ENCODE measurements around the gene ABCC9.

The ABCC9 gene

GRCh38 chr12:21949036-21949435 lies 7.8 kb upstream of the ABCC9 start:
- no peak for TF ChIP-seq REST (IDR thresholded peaks at IDR 0.05; ENCODE audit: low read depth)
- TF ChIP-seq CREB1 (IDR thresholded peaks at IDR 0.05; ENCODE audit: low read depth) = no peak
- no peak for TF ChIP-seq USF1 (IDR thresholded peaks at IDR 0.05)
- no peak for TF ChIP-seq TCF12 (IDR thresholded peaks at IDR 0.05; ENCODE audit: low read depth)
- no peak for TF ChIP-seq RAD21 (IDR thresholded peaks at IDR 0.05; ENCODE audit: low read depth)
- no peak for TF ChIP-seq EGR1 (IDR thresholded peaks at IDR 0.05)
- no peak for TF ChIP-seq YY1 (IDR thresholded peaks at IDR 0.05; ENCODE audit: low read depth)
- no peak for TF ChIP-seq TAF1 (IDR thresholded peaks at IDR 0.05; ENCODE audit: low read depth)
- TF ChIP-seq MAX (IDR thresholded peaks at IDR 0.05) = no peak
- TF ChIP-seq EP300 (IDR thresholded peaks at IDR 0.05; ENCODE audit: borderline replicate concordance) = no peak
- TF ChIP-seq NFIC (IDR thresholded peaks at IDR 0.05) = no peak
- no peak for TF ChIP-seq TEAD4 (IDR thresholded peaks at IDR 0.05)
- TF ChIP-seq ZBTB7A (IDR thresholded peaks at IDR 0.05; ENCODE audit: low read depth) = no peak
- TF ChIP-seq FOXM1 (IDR thresholded peaks at IDR 0.05; ENCODE audit: borderline replicate concordance, low read depth) = no peak
- TF ChIP-seq CEBPB (IDR thresholded peaks at IDR 0.05) = no peak

- TF ChIP-seq EGR1 (IDR thresholded peaks at IDR 0.05) = no peak
- TF ChIP-seq MAX (IDR thresholded peaks at IDR 0.05) = no peak
- TF ChIP-seq EP300 (IDR thresholded peaks at IDR 0.05; ENCODE audit: borderline replicate concordance) = no peak
- TF ChIP-seq TCF12 (IDR thresholded peaks at IDR 0.05; ENCODE audit: low read depth) = no peak
- TF ChIP-seq CREB1 (IDR thresholded peaks at IDR 0.05; ENCODE audit: low read depth) = no peak
- no peak for TF ChIP-seq REST (IDR thresholded peaks at IDR 0.05; ENCODE audit: low read depth)
- no peak for TF ChIP-seq NFIC (IDR thresholded peaks at IDR 0.05)
- TF ChIP-seq FOXM1 (IDR thresholded peaks at IDR 0.05; ENCODE audit: borderline replicate concordance, low read depth) = no peak
- TF ChIP-seq RAD21 (IDR thresholded peaks at IDR 0.05; ENCODE audit: low read depth) = no peak
- TF ChIP-seq YY1 (IDR thresholded peaks at IDR 0.05; ENCODE audit: low read depth) = no peak
- no peak for TF ChIP-seq USF1 (IDR thresholded peaks at IDR 0.05)
- no peak for TF ChIP-seq TAF1 (IDR thresholded peaks at IDR 0.05; ENCODE audit: low read depth)
- no peak for TF ChIP-seq ZBTB7A (IDR thresholded peaks at IDR 0.05; ENCODE audit: low read depth)
- TF ChIP-seq CEBPB (IDR thresholded peaks at IDR 0.05) = no peak
- no peak for TF ChIP-seq TEAD4 (IDR thresholded peaks at IDR 0.05)
These were observed 5.8 kb upstream of the ABCC9 start for GRCh38 chr12:21946983-21947382.

GRCh38 chr12:21945002-21945401 lies 3.8 kb upstream of the ABCC9 start:
- TF ChIP-seq REST (IDR thresholded peaks at IDR 0.05; ENCODE audit: low read depth) (no peak), MAX (IDR thresholded peaks at IDR 0.05) (no peak), FOXM1 (IDR thresholded peaks at IDR 0.05; ENCODE audit: borderline replicate concordance, low read depth) (no peak), CREB1 (IDR thresholded peaks at IDR 0.05; ENCODE audit: low read depth) (no peak), USF1 (IDR thresholded peaks at IDR 0.05) (no peak), ZBTB7A (IDR thresholded peaks at IDR 0.05; ENCODE audit: low read depth) (no peak), RAD21 (IDR thresholded peaks at IDR 0.05; ENCODE audit: low read depth) (no peak), TEAD4 (IDR thresholded peaks at IDR 0.05) (no peak), CEBPB (IDR thresholded peaks at IDR 0.05) (no peak), EGR1 (IDR thresholded peaks at IDR 0.05) (no peak)

- no peak for TF ChIP-seq CEBPB (IDR thresholded peaks at IDR 0.05)
- no peak for TF ChIP-seq FOXM1 (IDR thresholded peaks at IDR 0.05; ENCODE audit: borderline replicate concordance, low read depth)
- no peak for TF ChIP-seq YY1 (IDR thresholded peaks at IDR 0.05; ENCODE audit: low read depth)
- TF ChIP-seq EP300 (IDR thresholded peaks at IDR 0.05; ENCODE audit: borderline replicate concordance) = no peak
- no peak for TF ChIP-seq MAX (IDR thresholded peaks at IDR 0.05)
- TF ChIP-seq CREB1 (IDR thresholded peaks at IDR 0.05; ENCODE audit: low read depth) = no peak
- TF ChIP-seq REST (IDR thresholded peaks at IDR 0.05; ENCODE audit: low read depth) = no peak
- TF ChIP-seq TCF12 (IDR thresholded peaks at IDR 0.05; ENCODE audit: low read depth) = no peak
- no peak for TF ChIP-seq EGR1 (IDR thresholded peaks at IDR 0.05)
- TF ChIP-seq TEAD4 (IDR thresholded peaks at IDR 0.05) = no peak
- no peak for TF ChIP-seq USF1 (IDR thresholded peaks at IDR 0.05)
- TF ChIP-seq NFIC (IDR thresholded peaks at IDR 0.05) = no peak
- TF ChIP-seq TAF1 (IDR thresholded peaks at IDR 0.05; ENCODE audit: low read depth) = no peak
- no peak for TF ChIP-seq RAD21 (IDR thresholded peaks at IDR 0.05; ENCODE audit: low read depth)
- TF ChIP-seq ZBTB7A (IDR thresholded peaks at IDR 0.05; ENCODE audit: low read depth) = no peak
These were observed 1.1 kb upstream of the ABCC9 start for GRCh38 chr12:21942377-21942703.

All from Ishikawa (cell line).